Hair follicle dermal papilla cell (primary cell): ENCODE measurements around the gene MFSD6L. TPM values are rescaled to one million over a fixed set of nuclear protein-coding genes. Genes with fewer than 3 reads are reported as not detected.

Experiments
- total RNA-seq: library from RNA; depleted of rRNA; stranded (reverse); fragments of >200 nt; gene quantifications from 2 replicates; pipeline ENCODE4 v1.2.3, GENCODE V29; 2012

Gene MFSD6L
- total RNA-seq = not detected in 2 replicates

GRCh38 chr17:8798846-8799569 is at the start of gene MFSD6L:
Gene MFSD6L, minus strand, starts transcription at chr17:8799365. Its CDS starts 245 bp downstream, at chr17:8799120.

GRCh38 chr17:8758137-8758596 is 41.0 kb downstream of the MFSD6L start, which contains the start of gene SPDYE4:
Gene SPDYE4, minus strand, starts transcription at chr17:8758546. Its CDS starts 164 bp downstream, at chr17:8758382.

Other genes with a start within 250 kb of the MFSD6L start
- 51.5 and 68.5 TPM in 2 replicates for gene MYH10, start 168.6 kb downstream of the MFSD6L start, total RNA-seq
- gene CCDC42, start 54.5 kb downstream of the MFSD6L start, total RNA-seq = not detected in 2 replicates
- gene SPDYE4, start 40.8 kb downstream of the MFSD6L start, total RNA-seq = not detected in 2 replicates
- gene PIK3R6, start 68.3 kb upstream of the MFSD6L start, total RNA-seq = not detected in 2 replicates
- not detected in 2 replicates for gene PIK3R5, start 166.3 kb upstream of the MFSD6L start, total RNA-seq
- 4.4 and 23.5 TPM in 2 replicates for gene NTN1, start 222.1 kb upstream of the MFSD6L start, total RNA-seq